Urothelium cell line (cell line): Measurements from ENCODE around the gene DIRAS2.
"Not testable (repeated sequence)": the region's sequence is repeated elsewhere in the genome, so short reads cannot be mapped to it uniquely, and the experiment has no call there.

ENCODE experiments used
- DNase-seq: peaks from one replicate; pipeline ENCODE4 v3.0.0; 2011; ENCODE audit warnings: low spot score, mixed read lengths
- FAIRE-seq: peaks from 2 replicates; lab custom pipeline; 2011; peaks lifted over from hg19 to GRCh38; lab: Jason Lieb, UNC

The DIRAS2 gene, protein sequence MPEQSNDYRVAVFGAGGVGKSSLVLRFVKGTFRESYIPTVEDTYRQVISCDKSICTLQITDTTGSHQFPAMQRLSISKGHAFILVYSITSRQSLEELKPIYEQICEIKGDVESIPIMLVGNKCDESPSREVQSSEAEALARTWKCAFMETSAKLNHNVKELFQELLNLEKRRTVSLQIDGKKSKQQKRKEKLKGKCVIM

DNA sequence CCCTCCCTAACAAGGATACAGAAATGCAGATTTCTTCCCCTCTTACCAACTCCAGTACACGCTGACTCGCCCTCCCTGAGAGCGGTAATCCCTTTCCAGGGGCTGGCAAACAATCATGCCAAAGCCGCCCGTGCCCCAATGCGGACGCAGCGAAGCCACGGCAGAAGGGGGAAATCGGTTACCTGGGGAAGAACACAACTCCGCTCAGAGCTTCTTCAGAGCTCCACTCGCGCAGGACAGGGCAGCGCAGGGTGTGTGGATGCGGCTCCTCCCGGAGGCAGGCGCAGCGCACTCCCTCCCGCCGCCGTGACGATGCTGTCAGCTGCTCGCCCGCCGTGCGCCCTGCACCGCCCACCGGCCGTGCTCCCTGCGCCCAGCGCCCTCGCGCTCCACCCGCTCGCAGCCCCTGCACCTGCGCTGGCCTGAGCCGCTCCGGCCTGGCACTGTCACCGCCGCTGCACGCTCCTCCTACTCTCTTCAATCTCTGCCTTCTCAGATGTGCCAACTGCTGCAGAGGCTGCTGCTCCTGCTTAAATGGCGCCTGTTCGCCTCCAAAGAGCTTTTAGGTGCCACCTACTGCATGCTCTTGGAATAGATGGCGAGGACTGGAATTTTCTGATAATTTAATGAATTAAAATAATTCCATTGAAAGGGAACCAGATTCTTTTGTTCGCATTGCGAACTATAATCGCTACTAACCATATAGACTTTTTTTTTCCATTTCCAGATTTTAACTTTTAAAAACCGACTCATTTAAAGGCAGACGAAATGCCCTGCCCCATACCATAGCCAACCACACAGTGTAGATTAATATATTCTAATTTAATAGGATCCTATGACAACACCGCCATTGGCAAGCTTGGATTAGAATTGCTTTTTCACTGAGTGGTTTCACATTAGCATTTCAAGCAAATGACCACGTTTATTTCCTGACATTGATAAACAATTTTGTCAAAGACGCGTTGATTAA is at the start of gene DIRAS2:
Gene DIRAS2, minus strand, starts transcription at position 255 of the 970 bp plus-strand sequence. CDS start 28,997 bp downstream, outside the sequence.
- DNase-seq (peak; percentile 84), FAIRE-seq (peak; percentile 88)

DNA sequence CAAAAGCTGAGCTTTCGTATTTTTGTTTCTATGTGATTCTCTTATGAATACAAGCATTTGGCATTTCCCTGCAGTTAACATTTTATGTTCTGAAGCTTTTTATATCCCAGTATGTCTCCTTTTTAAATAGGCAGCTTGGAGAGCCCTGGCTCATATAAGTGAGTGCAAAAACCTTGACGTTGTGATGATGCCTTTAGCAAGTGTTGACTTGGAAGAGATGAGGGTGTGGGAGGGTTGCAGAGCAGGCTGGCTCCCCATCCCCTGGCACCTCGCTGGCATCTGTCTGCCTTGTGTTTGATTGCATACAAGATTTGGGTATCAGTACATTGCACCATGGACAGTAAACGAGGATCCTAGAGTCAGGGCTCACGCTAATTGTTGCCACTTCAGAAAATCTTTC is 42.1 kb upstream of the DIRAS2 start:
- FAIRE-seq (no peak), DNase-seq (no peak)

DNA sequence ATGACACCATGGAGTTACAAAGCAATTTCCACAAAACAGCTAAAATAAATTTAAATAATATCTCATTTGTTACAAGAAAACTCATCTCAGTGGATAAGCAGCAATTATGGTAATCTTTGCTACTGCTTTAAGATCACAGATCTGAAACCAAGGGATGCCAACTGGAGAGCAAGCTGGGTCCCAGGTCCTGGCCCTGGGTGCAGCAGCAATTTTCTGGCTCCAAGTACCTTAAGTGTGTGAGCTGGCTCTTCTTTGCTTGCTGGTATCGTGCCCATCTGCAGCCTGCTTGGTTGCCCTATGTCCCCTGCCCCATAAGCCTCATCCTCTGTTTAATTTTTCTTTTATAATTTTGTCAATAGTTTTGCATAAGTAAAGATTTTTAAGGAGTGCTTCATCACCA is 41.5 kb upstream of the DIRAS2 start:
- FAIRE-seq (no peak), DNase-seq (no peak)

DNA sequence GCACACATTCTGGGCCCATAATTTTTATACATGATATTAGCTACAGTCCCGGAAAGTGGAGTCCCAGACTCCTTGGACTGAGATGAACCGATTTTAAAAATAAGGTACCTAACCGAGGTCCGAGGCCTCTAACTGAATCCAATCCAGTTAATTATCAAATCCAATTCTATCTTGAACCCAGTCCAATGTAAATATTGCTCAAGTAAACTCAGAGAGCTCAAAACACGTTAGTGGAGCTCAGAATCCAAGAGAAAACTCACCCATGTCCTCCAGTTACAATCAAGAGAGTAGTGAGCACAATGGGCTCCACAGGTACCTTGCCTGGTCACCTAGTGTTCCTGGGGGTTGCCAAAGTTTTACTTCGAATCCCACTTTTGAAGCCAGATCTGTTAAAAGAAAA is 37.9 kb upstream of the DIRAS2 start:
- no peak for DNase-seq
- no peak for FAIRE-seq

DNA sequence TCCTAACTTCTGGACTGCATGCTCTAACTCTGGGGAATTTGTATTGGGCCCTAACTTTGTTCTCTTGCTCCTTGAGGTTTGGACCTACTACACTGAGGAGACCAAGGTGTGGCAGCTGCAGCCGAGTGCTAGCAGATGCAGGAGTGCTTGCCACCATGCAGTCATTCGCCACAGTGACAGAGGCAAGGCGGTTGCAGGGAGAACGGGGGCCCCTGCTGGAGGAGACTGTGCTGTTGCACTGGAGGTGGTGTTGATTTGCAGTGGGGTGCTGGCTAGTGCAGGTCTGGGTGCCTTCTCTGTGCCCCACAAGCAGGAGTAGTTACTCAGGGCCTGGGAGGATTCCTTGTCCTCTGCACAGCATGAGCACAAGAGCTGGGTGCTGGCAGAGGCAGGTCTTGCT is 22.4 kb upstream of the DIRAS2 start:
- FAIRE-seq (no peak), DNase-seq (no peak)

DNA sequence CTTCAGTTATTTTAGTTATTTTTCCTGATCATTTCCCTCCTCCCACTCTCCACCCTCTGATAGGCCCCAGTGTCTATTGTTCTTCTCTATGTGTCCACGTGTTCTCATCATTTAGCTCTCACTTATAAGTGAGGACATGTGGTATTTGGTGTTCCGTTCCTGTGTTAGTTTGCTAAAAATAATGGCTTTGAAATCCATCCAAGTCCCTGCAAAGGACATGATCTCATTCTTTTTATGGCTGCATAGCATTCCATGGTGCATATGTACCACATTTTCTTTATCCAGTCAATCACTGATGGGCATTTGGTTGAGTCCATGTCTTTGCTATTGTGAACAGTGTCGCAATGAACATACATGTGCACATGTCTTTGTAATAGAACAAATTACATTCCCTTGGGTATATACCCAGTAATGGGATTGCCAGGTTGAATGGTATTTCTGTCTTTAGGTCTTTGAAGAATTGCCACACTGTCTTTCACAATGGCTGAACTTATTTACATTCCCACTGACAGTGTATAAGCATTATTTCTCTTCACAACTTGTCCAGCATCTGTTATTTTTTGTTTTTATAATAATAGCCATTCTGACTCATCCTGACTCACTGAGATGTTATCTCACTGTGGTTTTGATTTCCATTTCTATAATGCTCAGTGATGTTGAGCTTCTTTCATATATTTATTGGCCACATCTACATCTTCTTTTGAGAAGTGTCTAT is 17.2 kb upstream of the DIRAS2 start:
- no peak for DNase-seq
- FAIRE-seq: no peak

DNA sequence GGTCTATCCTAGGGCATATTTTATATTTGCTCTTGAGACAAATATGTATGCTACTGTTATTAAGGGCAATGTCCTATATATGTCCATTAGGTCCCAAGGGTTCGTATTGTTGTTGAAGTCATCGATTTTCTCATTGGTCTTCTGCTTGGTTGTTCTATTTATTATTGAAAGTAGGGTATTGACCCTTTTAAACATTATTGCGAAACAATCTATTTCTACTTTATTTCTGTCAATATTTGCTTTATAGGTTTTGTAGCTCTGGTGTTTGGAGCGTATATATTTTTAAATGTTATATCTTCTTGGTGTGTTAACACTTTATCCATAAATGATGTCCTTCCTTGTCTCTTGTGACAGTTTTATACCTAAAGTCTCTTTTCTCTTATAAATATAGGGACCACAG is 16.2 kb upstream of the DIRAS2 start:
- FAIRE-seq (no peak), DNase-seq (no peak)

DNA sequence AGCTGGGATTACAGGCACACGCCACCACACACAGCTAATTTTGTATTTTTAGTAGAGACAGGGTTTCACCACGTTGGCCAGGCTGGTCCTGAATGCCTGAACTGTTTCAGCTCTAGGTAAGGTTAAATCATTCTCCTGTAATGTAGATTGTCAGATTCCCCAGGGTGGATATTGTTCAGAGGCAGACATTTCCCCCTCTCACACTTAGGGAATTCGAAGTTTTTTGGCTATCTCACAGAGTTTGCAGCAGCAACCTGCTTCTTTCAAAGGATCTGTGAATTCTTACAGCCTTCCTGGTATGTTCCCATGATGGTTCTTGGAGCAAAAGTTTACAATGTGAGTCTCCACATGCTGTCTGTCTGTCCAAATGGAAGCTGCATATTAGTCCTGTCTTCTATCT is 15.6 kb upstream of the DIRAS2 start:
- DNase-seq: no peak
- FAIRE-seq: no peak

DNA sequence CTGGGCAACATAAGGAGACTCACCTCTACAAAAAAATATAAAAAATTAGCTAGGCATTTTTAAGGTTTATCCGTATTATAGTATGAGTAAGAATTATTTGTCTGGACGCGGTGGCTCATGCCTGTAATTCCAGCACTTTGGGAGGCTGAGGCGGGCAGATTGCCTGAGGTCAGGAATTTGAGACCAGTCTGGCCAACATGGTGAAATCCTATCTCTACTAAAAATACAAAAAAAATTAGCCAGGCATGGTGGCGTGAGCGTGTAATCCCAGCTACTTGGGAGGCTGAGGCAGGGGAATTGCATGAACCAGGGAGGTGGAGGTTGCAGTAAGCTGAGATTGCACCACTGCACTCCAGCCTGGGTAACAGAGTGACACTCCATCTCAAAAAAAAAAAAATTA is 14.3 kb upstream of the DIRAS2 start:
- not testable (repeated sequence) for FAIRE-seq, DNase-seq

DNA sequence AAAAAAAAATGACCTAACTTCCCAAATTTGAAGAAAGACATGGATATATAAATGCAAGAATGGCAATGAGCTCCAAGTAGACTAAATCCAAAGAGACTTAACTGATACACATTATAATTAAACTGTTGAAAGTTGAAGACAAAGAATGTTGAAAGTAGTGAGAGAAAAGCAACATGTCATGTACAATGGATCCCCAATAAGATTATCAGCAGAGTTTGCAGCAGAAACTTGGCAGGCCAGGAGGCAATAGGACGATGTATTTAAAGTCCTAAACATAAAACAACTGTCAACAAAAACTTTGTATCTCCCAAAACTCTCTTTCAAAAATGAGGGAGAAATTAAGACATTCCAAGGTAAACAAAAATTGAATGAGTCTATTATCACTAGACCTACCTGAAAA is 8.6 kb upstream of the DIRAS2 start:
- DNase-seq (no peak), FAIRE-seq (no peak)

DNA sequence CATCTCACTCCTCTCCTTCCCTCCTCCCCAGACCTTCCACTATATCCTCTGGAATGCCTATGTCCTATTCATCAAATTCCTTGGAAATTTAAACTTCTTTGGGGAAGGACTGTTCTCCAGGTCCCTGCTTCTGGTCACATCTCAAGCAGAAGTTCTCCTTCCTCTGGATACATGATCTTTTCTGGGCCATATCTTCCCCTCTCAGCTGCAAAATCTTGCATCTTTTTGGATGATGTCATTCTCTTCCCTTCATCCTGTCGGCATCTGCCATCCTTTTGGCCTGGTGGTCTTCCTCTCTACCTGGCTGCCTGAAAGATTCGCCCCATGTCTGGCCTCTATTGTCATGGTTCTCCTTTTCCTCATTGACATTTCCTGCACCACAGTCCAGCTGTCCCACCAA is 5.2 kb upstream of the DIRAS2 start:
- FAIRE-seq: no peak
- no peak for DNase-seq

DNA sequence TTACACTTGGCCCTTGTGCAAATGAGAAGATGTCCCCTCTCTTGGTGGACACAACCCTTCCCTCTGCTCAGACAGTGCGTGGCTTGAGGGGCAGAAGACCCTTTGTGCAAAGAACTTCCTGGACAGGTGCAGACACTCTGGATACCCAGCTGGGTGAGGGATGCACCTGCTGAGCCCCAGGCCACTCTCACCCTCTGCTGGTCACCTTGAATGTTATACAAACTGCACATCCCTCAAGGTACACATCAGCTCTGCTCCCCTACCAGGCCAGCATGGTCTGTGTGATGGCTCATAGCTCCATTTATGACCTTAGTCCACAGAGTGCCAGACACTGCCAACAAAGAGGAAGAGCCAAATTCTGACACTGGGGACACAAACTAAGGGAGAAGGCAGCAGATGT is 3.1 kb upstream of the DIRAS2 start:
- no peak for FAIRE-seq
- no peak for DNase-seq

DNA sequence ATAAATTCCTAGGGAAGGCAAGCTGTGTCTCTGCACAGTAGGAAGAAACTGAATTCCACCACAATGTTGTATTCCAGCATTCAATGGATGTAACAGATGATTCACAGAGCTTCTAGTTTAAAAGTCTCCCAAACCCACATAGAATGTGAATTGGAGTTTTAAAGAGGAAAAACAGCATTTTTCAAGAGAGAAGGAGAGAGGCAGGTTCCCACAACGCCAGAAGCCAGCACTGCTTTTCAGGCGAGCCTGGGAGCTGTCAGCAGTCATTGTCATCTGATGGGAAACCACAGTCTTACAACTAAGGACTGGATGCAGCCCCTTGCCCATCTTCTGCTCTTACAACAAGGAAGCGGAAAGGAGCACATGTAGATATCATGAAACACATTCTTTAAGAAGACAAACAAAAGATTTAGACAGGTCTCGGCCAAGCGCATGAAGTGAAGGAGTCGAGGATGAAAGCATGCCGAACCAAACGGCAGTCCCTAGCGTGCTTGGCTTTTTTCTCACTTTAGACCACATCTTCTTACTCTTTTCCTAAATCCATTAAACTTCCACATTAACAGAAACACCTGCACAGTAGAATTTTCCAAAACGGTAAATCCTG is 638 bp downstream of the DIRAS2 start:
- no peak for DNase-seq
- no peak for FAIRE-seq

DNA sequence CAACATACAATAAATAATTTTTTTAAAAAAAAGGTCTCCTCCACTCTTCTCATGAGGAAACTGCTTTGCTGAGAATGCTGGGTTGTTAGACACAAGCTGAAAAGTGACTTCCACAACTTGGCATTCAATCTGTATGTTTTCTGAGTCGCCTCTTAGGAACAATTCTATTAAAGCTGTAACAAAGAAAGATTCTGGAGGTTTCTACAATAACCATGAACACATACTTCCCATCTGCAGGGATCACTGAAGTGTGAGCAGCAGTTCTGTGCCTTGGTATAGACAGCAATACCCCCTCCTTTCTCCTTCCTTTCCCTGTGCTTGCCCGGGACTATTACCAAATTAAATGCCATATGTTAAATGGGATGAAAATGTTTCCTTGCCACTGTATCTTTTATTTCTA is 1.5 kb downstream of the DIRAS2 start:
- FAIRE-seq (no peak), DNase-seq (no peak)

DNA sequence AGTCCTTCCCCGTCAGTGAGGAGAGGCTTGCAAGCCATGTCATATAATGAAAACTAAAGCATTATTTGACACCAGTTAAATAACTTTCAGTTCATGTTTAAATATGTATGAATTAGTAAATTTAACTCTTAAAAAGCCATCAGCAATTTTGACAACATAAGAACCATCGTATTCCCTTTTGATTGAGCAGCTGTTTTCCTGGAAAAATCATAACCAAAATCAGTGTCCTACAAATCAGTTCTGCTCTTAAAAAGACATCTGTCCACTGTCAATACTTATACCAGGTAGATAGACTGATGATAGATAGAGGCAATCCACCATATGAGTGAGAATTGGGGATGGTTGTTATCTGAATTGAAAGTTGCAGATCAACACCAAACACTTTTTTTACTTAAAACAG is 2.3 kb downstream of the DIRAS2 start:
- FAIRE-seq: no peak

DNA sequence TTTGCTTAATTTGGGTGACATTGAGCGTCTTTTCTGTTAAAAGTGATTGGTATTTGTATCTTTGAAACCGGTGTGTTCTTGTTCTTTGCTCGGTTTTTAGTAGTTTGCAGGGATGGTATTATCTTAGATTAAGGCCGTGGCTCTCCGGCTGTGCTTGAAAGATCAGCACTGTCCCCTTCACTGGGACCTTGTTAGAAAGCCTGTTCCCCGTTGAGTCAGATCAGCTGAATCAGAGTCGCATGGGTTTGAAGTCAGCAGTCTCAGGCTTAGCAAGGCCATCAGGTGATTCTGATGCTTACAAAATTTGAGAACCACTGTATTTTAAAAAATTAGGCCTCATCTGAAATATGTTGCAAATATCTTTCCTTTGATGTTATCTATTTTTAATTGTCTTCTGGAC is 5.0 kb downstream of the DIRAS2 start:
- FAIRE-seq: no peak

More for the DNA sequence above, 2.3 kb downstream of the DIRAS2 start:
- no peak for DNase-seq

DNA sequence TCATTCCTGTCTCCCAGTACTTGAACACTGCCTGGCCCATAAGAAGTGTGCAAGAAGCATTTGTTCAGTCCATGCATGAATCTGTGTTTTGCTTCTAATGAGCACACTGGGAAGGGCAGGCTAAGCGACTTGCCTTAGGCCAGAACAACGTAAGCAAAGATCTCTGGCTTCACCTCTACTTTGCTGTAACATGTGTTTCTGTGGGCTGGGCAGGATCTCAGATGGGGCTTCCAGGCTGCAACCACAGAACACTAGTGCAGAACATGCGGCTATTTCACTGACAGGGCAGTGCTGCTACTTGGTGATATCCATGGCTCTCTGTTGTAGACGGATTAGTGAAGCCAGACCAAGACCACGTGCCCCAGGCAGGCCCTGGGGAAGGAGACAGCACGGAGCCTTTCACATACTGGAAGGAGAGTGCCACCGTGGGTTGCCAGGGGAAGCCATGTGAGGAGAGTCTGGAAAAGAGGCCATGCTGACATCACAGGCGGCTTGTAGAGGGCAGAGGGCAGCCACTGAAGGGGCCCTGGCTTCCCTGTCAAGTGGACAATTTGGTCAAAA is 9.9 kb downstream of the DIRAS2 start:
- FAIRE-seq (no peak), DNase-seq (no peak)

More for the DNA sequence above, 5.0 kb downstream of the DIRAS2 start:
- DNase-seq: no peak

DNA sequence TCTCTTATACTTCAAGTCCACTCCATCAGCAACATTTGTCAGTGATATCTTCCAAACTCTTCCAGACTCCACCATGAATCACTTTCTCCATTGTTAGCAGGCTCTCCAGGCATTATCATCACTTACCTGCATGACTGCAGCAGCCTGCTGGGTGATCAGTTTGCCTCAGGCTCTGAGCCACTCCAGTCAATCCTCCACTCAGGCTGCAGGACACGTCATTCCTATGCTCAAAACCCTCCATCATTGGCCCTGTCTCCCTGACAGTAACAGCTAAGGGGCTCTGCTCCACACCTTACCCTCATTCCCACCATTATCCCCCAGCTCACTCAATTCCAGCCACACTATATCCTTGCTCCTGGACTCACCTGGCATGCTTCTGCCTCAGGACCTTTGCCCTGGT is 10.7 kb downstream of the DIRAS2 start:
- no peak for DNase-seq
- FAIRE-seq: no peak

DNA sequence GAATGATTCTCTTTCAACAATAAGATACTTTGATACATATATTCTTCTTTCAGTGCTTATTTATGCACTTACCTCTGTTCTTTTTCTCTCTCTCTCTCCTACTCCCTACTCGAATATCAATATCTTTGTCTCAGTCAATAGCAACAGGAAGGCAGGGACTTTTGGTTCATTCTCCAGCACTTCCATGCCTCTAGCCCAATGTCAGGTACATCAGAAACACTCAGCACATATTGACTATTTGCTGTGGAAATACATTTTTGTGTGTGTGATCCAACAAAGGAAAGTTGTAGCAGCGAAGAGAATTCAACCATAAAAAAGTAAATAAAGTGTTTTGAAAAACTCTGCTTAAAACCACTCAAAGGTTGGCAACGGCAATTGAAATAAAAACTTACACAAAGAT is 12.6 kb downstream of the DIRAS2 start:
- FAIRE-seq: no peak

DNA sequence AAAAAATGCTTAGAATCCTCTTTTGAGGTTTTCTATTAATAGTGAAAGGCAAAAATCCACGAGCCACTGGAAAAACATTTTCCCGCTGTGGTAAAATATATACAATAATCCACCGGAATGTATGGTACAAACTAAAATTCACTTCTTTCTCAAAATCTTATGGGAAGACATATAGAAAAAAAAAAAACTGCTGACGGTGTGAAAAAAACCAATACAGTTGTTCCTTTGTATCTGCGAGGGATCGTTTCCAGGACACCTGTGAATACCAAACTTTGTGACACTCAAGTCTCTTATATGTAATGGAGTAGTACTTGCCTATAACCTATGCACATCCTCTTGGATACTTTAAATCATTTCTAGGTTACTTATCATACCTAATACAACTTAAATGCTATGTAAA is 13.3 kb downstream of the DIRAS2 start:
- FAIRE-seq (no peak), DNase-seq (no peak)

More for the DNA sequence above, 12.6 kb downstream of the DIRAS2 start:
- DNase-seq: no peak

DNA sequence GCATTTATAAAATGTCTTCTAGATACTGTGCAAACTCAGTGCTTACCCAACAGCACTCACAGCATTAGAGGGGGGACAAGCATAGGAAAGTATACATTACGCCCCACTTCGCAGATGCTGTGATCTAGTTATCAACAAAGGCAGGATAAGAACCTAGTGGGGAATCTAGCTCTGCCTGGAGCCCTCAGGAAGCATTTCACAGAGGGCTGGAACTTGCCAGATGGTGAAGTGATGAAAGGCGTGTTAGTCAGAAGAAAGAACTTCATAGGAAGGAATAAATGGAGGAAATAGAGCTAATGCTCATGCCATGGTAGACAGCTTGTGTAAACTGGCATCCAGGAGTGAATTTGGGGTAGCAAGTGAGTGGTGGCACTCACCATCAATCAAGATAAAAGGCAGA is 25.8 kb downstream of the DIRAS2 start:
- DNase-seq (no peak), FAIRE-seq (no peak)
